GM18502 (cell line): ENCODE results near the gene FOXO1.

Experiments used
- ATAC-seq: cut with Tn5 transposase; IDR thresholded peaks from one replicate; pipeline ENCODE4 v1.9.1; 2021; ENCODE audit warnings: mild to moderate bottlenecking; ENCODE audit not compliant: unreplicated experiment, poor library complexity

The FOXO1 gene

DNA sequence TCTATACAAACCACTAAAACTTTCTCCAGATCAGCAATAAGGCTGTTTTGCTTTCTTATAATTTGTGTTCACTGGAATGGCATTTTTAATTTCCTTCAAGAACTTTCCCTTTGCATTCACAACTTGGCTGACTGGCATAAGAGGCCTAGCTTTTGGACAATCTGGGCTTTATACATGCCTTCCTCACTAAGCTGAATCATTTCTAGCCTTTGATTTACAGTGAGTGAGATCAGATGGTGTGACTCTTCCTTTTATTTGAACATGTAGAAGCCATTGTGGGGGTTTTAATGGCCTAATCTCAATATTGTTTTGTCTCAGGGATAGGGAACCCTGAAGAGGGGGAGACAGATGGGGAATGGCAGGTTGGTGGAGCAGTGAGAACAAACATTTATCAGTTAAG is 82.7 kb downstream of the FOXO1 start:
- no peak for ATAC-seq

DNA sequence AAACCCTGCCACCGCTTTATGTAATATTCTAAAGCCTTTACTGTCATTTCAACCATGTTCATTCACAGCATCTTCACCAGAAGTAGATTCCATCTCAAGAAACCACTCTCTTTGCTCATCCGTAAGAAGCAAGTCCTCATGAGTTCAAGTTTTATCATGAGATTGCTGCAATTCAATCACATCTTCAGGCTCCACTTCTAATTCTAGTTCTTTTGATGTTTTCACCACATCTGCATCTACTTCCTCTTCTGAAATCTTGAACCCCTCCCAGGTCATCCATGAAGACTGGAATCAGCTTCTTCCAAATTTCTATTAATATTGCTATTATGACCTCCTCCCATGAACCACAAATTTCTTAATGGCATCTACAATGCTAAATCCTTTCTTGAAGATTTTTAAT is 83.9 kb downstream of the FOXO1 start:
- no peak for ATAC-seq

DNA sequence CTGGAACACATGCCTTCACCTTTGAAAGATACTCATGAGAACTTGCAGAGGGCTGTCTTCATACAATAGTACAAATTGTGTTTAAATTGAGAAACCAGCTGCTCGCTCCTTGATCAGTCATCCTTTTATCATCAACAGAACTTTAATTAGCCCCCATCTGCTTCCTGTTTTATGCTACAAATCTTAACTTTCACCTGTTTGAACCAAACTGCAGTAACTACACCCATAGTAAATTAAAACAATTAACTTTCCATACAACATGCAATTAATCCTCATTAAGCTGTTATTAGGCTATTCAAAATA is 85.2 kb downstream of the FOXO1 start:
- ATAC-seq, result no peak

DNA sequence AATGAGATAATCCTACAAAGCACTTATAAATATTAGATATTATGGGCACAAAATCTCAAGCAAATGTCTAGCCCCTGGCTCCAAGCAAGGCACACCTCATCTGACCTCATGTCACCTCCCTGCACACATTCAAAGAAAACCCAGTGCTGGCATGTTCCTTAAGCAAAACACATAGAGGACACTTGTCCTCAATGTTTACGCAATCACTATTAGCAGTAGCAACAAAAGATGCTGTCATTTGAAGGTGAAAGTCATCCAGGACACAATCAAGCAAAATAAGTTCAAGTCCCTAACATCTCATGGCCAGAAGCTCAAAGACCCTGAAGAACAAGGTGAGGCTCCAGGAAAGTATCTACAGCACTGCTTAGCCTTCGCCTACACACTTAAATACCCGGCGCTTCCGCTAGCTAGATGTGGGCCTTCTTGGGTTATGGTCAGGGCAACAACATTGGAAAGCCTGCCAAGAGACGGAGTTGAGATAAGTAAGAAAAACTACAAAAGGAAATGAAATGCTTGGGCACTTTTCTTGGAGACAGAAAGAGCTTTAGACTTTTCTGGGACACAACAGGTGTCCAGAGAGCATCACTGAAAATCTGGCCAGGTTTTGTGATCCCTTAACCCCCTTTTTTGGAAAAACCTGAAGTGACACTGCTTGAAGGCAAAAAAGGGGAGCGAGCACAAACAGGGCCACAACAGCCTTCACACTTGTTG is 85.7 kb downstream of the FOXO1 start:
- no peak for ATAC-seq

DNA sequence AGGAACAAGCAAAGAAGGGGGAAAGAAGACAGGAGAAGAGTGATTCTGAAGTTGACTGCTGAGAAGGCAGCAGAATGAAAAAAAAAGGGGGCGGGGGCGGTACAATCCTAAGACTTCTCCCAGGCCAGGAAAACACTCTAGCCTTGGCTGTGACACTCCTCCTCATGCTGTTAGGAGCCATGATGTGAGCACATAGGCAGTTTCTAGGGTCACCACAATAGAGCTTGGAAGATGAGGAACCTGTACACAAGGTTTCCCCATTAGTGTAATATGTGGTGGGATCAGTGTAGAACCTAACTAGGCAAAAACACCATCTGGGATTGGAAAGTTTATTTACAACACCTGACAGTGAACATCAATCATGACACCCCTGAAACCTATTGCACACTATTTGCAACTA is 86.9 kb downstream of the FOXO1 start:
- ATAC-seq, result no peak

DNA sequence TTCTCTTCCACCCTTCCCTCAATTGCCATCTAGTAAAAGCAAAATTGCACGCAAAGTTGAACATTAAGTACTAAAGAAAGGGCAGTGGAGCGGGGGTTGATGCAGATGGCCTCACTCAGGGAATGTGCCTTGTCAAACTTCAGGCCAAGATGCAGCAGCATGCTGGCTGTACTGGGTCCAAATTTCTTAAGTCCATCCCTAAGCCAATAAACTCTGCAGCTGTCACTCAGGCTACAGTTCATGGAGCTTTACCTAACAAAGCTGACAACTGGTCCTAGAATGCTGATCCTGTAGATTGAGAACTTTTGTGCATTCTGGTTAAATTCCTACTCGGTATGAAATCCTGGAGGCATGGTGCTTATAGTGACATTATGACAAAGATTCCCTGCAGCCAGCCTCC is 88.4 kb downstream of the FOXO1 start:
- no peak for ATAC-seq

DNA sequence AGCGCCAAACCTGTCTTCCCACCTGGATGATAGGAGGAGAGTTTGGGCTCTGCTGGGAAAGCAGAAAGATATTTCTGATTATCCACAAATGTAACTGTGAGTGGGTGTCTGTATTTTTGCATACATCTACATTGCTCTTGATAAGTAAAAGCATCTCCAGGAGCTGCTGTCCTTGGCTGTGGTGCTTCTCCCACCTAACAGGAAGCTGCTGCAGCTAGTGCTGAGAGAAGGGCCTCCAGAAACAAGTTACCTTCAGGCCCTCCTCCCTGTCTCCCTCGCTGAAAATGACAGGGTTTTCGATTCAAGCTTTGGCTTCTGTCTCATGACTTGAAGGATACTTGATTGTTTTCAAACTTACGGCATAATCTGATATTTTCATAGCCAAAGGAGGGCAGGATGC is 90.1 kb downstream of the FOXO1 start:
- ATAC-seq, result no peak

DNA sequence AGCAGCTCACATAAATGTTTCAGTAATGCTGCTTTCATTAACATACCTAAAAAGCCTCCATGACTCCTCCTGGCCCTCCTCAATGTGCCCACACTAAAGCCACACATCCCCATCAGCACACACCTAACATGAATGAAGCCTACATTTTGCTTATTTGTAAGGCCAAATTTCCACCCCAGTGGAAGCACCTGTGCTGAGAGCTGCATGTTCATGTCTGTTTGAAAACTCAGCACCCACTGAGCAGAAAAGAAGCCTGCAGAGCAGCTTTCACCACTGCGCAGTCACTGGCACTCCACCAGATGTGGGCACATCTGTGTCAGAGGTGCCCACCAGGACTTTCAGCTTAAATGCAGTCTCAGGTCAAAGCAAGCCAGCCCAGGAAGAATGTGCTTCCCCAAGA is 93.5 kb downstream of the FOXO1 start:
- ATAC-seq, result no peak

DNA sequence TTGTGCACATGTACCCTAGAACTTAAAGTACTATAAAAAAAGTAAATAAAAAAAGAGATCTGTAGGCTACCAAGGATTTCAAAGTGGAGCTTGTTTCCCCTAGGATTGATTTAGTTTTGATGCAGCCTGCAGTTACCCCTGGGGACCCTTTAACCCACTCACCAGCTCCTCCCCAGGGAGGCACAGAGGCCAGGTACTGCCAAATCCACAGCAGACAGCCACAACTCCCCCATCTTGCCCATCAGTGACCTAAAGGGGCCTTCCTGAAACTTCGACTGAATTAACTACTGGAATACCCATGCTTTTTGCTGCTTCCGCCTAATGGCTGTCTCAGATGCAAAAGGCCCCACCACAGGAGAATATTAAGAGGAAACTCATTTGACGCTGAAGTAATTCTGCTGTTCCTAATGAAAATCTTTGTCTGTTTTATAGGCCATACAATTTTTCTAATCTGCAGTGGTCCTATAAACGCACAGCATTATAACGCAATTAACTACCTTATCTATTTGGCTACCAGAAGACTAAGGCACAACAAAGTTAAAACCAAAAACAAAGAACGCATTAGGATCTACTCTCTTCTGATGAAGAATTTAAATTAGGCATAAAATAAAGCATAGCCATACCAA is 95.0 kb downstream of the FOXO1 start:
- no peak for ATAC-seq

DNA sequence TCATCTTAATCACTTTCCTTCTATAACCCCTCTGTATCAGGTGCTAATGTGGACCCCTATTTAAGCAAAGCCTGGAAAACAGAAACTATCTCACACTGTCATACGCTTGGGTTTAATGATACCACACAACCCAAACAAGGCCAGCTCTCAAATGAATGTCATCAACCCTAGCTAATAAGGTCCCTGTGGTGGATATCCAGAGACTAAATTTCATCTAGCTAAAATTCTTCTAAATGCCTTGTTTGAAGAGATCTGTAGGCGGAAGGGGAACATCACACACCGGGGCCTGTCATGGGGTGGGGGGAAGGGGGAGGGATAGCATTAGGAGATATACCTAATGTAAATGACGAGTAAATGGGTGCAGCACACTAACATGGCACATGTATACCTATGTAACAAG is 95.5 kb downstream of the FOXO1 start:
- ATAC-seq, result no peak

DNA sequence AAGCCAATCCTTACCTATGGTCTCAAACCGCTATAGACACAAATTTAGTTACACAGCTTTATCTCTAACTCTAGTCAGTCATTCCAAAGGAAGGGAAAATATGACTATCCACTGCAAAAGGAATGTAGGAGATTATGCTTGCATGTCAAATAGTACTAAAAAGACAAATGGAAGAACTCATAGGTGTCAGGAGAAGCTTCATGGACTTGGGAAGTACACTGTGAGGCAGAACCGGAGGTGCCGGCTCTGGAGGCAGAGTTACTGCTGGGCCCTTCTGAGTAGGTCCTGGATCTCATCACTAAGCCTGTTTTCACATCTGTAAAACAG is 97.5 kb downstream of the FOXO1 start:
- ATAC-seq, result no peak

DNA sequence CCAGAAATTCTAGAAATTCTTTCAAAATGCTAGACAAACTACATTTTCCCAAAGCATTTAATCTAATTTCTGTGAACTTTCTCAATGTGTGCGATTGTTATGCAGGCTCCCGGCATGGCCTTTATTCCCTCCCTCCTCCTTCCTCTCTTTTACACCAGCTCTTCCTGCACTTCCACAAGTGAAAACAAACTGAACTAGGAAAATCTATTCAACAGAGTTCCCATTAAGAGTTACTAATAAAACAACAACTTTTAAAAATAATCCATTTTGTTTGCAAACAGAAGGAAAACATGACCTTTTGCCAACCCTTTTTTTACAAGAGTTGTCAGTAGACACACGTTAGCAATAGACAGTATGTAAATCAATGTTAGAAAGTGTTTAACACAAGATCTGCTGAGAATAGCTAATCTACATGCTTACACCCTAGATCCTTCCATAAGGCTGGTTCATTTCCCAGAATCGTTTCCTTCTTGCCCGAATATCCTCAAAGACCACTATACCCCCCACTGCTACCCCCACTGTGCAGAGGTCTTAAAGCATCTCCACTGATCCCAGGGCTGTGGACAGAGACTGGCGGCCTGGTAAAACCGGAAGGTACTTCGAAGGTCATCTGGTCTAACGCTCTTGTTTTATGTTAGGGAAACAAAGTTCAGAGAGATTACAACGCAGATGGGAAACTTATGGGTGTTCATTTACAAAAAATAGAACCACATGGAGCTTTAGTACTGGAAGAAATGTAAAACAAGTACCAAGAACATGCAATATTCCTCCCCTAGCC is 98.0 kb downstream of the FOXO1 start:
- ATAC-seq, result no peak

DNA sequence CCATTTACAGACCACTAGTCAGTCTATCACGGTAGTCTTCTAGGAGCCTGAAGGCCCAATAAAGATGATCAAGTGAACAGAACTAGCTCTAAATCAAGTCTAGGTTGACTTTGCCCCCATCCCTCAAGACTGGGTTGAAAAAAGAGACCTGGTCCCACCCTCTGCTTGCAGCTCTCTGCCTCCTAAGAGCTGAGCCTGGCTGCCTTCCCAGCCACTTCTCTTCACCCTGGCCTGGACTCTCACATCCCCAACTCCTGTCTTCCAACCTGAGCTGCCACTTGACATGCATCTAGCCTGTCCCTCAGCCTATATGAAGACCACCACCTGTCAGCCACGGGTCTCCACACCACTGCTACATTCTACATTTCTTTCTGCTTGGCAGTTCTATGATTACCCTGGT is 99.6 kb downstream of the FOXO1 start:
- ATAC-seq, result no peak

DNA sequence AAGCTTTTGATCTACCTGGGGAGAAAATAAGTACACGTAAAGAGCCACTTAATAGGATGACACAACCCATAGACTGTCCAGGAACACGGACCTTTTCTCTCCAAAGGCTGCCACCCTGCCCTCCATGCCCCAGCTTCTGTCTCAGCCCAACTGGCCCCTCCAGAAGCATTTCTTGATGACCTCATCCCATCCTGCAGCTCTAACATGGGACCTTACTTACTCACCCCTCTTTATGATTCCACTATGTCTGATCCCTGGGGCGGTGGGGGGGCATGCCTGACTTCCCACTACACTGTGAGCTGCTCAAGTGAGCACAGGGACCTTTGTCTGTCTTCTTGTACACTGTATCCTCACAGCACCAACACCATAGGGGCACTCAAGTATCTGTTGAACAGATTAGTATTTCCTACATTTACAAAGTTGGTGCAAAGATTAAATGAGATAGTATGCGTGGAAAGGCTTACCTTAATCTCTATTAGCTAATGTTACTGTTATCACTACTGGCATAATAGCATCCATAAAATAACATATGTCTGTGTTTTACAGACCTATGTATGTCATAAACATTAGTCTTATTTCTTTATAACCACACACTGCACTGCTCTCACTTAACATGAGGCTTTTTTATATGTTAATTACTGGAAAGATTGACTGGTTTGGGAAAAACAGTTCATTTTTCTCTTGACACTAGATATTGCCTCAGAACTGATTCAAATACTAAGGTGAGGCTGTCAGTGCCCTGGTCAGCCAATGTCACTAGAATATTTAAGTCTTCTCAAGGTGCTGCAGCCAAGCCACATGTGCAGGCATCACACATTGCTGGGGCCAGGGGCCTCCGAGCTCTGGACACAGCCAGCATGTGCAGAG is 100.9 kb downstream of the FOXO1 start:
- no peak for ATAC-seq

DNA sequence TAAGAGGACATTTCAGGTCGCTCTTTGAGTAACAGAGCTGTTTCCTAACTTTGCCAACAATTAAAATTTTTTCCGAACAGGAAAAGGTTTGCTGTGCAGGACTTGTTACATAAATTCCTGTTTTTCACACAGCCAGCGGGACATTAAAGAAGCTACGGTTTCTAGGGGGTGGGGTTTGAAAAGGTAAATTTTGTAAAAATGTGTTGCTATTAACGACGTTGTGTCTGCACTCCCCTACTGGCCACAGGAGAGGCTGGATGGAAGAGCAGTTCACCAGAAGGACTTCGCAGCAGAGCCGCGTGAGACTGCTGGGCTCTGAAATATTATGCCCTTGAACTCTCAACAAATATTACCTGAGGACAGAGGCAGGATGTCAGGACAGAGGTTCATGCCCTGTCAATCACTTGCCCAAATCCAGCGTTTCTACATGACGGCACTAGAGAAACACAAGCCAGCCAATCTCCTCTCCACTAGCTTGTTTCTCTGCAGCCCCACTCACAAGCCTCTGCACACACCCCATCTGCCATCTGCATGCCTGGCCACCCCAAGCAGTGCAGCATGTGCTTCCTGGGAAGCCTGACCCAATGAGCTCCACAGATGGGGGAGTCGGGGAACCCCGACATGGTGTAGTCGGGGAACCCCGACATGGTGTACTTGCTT is 102.0 kb downstream of the FOXO1 start:
- peak; percentile 61 for ATAC-seq

DNA sequence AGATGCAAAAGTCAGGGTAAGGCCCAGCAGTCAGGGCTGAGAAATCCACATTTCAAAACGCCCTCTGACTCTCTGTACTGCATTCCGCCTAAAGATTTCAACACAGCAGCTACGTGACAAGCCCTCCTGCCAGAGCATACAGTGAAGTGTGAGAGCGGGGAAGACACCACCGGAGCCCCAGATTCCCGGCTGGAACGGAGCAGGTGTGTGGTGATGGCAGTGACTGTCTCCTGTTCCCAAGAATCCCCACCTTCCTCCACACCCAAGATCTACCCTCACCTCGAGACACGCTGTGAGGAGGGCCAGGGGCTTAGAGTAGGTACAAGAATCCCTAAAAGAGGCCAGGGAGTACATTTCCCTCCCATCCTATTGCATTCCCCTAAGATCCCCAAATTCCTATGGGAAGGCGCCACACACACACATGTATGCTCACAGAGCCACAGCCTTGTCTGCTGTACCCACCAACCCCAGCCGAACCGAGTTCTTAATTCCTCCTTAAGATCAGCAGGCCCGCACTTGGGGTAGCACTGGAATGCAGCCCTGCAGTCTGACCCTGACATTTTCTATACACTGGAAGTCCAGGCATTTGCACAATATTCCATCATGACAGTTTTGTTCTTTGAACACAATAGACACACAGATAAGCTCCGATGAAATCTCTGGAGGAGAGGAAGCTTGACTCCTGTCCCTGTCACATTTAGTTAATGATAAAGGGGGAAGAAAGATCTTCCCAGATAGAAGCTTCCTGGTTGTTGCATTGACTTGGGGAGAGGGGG is 102.9 kb downstream of the FOXO1 start:
- no peak for ATAC-seq

DNA sequence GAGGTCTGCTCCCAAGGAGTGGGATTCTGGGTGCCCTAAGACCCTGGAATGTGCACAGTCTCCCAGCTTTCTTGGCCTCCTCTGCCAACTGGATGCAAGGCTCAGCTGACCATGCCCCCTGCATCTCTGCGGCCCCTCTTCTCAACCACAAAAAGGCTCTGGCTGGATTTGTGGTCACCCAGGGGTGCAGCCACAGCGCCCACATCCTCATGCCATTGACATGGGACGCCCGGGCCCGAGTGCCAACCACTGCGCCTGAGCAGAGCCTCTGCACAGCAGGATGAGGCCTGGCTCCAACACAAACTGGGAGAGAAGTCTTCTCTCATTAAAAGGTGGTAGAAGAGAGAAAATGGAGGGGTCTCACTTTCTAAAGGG is 103.5 kb downstream of the FOXO1 start:
- ATAC-seq, result no peak

DNA sequence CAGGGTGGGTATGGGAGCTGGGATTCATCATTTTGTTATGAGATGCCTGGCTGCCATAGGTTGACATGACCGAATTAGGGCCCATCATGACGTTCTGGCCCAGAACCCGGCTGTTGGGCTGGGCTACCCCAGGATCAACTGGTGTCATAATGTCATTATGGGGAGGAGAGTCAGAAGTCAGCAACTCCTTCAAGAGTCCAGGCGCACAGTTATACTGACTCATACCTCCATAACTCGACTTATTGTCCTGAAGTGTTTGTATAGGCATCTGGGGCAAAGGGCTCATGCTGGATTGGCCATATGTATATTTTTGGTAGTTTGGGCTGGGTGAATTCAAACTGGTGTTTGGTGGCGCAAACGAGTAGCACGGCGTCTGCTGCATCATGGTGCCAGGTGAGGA is 106.5 kb downstream of the FOXO1 start:
- ATAC-seq, result no peak

DNA sequence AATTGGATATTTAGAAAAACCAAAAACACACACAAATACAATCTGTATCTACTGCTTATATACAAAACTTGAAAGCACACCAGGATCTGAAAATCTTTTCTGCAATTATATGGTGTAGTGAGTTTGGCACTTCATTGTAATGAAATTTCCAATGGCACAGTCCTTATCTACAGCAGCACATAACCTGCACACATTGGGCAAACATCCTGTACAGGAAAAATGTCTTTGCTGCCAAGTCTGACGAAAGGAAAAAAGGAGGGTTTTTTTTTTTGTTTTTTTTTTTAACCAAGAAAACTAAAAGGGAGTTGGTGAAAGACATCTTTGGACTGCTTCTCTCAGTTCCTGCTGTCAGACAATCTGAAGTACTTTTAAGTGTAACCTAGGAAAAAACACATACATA is 107.8 kb downstream of the FOXO1 start:
- ATAC-seq, result no peak

DNA sequence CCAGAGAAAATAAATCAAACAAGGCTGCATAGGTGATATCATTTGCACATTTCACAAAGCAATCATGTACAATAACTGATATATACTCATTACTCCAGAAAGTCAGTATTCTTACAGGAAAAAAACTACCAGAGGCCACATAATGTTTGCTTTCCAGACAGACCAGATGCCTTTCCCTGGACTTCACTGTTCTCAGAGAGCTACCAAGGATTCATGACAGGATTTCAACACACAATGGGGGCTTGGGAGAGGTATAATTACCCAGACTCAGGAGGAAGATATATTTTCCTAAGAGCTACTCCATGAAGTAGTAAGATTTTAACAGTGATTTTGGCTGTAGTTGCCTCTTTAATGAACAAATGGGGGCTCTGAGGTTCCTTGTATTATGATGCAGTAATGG is 110.0 kb downstream of the FOXO1 start:
- ATAC-seq, result no peak
